Measurements from ENCODE around the gene PSMD7.

Gene PSMD7

GRCh38 chr16:74296432-74297144, at the start of gene PSMD7:
TSS of gene PSMD7 (plus strand) at chr16:74296814. CDS start at chr16:74296915, 101 bp downstream.
- DNase-seq: peak; percentile 65

GRCh38 chr16:74249254-74249653, 47.4 kb upstream of the PSMD7 start:
- DNase-seq: no peak

GRCh38 chr16:74249846-74250245, 46.8 kb upstream of the PSMD7 start:
- no peak for DNase-seq

GRCh38 chr16:74252329-74252728, 44.3 kb upstream of the PSMD7 start:
- DNase-seq: no peak

GRCh38 chr16:74253161-74253938, 43.3 kb upstream of the PSMD7 start:
- DNase-seq: no peak

GRCh38 chr16:74257061-74257460, 39.6 kb upstream of the PSMD7 start:
- DNase-seq: no peak

- DNase-seq: no peak
Observed at GRCh38 chr16:74261068-74261467, 35.5 kb upstream of the PSMD7 start.

GRCh38 chr16:74264811-74265210, 31.8 kb upstream of the PSMD7 start:
- no peak for DNase-seq

- no peak for DNase-seq
Observed at GRCh38 chr16:74268372-74268782, 28.2 kb upstream of the PSMD7 start.

GRCh38 chr16:74271872-74272271, 24.7 kb upstream of the PSMD7 start:
- no peak for DNase-seq

GRCh38 chr16:74275031-74275636, 21.5 kb upstream of the PSMD7 start:
- no peak for DNase-seq

GRCh38 chr16:74275711-74276110, 20.9 kb upstream of the PSMD7 start:
- DNase-seq: no peak

- no peak for DNase-seq
Observed at GRCh38 chr16:74277974-74278373, 18.6 kb upstream of the PSMD7 start.

GRCh38 chr16:74279266-74279665, 17.3 kb upstream of the PSMD7 start:
- no peak for DNase-seq

GRCh38 chr16:74279805-74280204, 16.8 kb upstream of the PSMD7 start:
- no peak for DNase-seq

GRCh38 chr16:74280448-74280847, 16.2 kb upstream of the PSMD7 start:
- DNase-seq: no peak

GRCh38 chr16:74281300-74281699, 15.3 kb upstream of the PSMD7 start:
- no peak for DNase-seq

- DNase-seq: no peak
Observed at GRCh38 chr16:74283716-74284115, 12.9 kb upstream of the PSMD7 start.

GRCh38 chr16:74288065-74288464, 8.5 kb upstream of the PSMD7 start:
- no peak for DNase-seq

GRCh38 chr16:74290356-74290755, 6.3 kb upstream of the PSMD7 start:
- DNase-seq: no peak

GRCh38 chr16:74291176-74291575, 5.4 kb upstream of the PSMD7 start:
- DNase-seq: no peak

GRCh38 chr16:74291577-74292208, 4.9 kb upstream of the PSMD7 start:
- no peak for DNase-seq

GRCh38 chr16:74296104-74296431, 546 bp upstream of the PSMD7 start:
- no peak for DNase-seq
